Measurements from ENCODE around the gene ZSWIM1.
"Not testable (repeated sequence)": the region's sequence is repeated elsewhere in the genome, so short reads cannot be mapped to it uniquely, and the experiment has no call there.

Gene ZSWIM1

DNA sequence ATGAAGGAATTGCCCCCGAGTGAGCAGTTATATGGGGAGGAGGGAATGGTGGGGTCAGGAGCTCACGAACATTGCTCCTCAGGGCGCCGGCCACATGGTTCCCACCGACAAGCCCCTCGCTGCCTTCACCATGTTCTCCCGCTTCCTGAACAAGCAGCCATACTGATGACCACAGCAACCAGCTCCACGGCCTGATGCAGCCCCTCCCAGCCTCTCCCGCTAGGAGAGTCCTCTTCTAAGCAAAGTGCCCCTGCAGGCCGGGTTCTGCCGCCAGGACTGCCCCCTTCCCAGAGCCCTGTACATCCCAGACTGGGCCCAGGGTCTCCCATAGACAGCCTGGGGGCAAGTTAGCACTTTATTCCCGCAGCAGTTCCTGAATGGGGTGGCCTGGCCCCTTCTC, 17.3 kb downstream of the ZSWIM1 start:
- no peak for DNase-seq
- no peaks in the 10 kb centered on the region for H3K27me3 ChIP-seq (ENCODE audit: insufficient read depth, low read length, poor library complexity)
- TF ChIP-seq, protein P1, sequence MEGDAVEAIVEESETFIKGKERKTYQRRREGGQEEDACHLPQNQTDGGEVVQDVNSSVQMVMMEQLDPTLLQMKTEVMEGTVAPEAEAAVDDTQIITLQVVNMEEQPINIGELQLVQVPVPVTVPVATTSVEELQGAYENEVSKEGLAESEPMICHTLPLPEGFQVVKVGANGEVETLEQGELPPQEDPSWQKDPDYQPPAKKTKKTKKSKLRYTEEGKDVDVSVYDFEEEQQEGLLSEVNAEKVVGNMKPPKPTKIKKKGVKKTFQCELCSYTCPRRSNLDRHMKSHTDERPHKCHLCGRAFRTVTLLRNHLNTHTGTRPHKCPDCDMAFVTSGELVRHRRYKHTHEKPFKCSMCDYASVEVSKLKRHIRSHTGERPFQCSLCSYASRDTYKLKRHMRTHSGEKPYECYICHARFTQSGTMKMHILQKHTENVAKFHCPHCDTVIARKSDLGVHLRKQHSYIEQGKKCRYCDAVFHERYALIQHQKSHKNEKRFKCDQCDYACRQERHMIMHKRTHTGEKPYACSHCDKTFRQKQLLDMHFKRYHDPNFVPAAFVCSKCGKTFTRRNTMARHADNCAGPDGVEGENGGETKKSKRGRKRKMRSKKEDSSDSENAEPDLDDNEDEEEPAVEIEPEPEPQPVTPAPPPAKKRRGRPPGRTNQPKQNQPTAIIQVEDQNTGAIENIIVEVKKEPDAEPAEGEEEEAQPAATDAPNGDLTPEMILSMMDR (IDR thresholded peaks at IDR 0.05; ENCODE audit: borderline replicate concordance, extremely low read depth, low read length, poor library complexity, severe bottlenecking), result no peak
- TF ChIP-seq EZH2 (IDR thresholded peaks at IDR 0.05; ENCODE audit: borderline replicate concordance, low read depth, low read length, severe bottlenecking), result no peak
- H3K4me1 ChIP-seq (ENCODE audit: insufficient read depth, low read length), result no peaks in the 10 kb centered on the region
- no peaks in the 10 kb centered on the region for H3K9me3 ChIP-seq (ENCODE audit: insufficient read depth, low read length, severe bottlenecking)
- H2AFZ ChIP-seq (ENCODE audit: low read depth, low read length), result no peak overlapping the region
- H3K9ac ChIP-seq (ENCODE audit: low read depth, low read length), result no peak overlapping the region
- H3K4me3 ChIP-seq (ENCODE audit: low read depth in 1 of 2, low read length in 2 of 2), result no peak overlapping the region
- ATAC-seq (ENCODE audit: insufficient read depth, low read depth), result no peak
- no peaks in the 10 kb centered on the region for H3K79me2 ChIP-seq (ENCODE audit: insufficient read depth, low read length)
- no peak overlapping the region for H3K27ac ChIP-seq (ENCODE audit: low read length)
- no peaks in the 10 kb centered on the region for H4K20me1 ChIP-seq (ENCODE audit: insufficient read depth, low read length)
- H3K4me2 ChIP-seq (ENCODE audit: insufficient read depth, low read length), result no peak overlapping the region
- H3K36me3 ChIP-seq (ENCODE audit: insufficient read depth, low read length), result peaks cover 37% of the 10 kb centered on the region

DNA sequence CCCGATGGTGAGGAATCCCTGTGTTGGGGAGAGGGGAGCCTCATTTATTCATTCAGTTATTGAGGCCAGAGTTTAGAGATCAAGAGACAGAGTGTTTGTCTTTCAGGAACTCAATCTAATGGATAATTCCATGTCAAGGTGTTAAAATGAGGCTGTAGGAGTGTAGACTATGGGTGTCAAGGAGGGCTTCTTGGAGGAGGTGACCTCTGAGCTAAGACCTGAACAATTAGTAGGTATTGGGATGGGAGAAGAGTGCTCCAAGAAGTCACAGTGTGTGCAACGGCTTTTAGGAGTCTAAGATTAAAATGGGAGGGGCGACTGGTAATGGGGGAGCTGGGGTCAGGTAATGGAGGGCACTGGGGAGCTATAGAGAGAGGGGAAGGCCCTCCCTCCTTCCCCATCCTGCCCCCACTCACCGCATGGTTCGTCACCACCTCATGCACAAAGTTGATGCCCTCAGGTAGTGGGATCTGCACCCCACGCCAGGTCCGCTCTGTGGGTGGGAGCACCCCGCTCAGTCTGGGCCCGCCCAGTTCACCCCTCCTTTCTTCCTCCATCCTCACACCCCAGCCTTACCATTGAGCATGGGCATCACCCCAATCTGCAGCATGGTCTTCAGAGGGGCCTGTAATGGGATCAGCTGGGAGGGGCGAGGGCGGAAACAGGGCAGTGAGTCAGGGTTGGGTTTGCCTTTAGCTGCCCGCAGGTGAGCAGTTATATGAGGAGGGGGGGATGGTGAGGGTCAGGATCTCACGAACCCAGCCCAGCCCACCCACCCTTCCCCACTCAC, 18.2 kb downstream of the ZSWIM1 start:
- ATAC-seq (ENCODE audit: insufficient read depth, low read depth), result no peak; the same call in 2 of the 3 replicates
- no peak for DNase-seq
- H3K27ac ChIP-seq (ENCODE audit: low read length), result no peak overlapping the region
- H3K9ac ChIP-seq (ENCODE audit: low read depth, low read length), result no peak overlapping the region
- no peak for TF ChIP-seq EZH2 (IDR thresholded peaks at IDR 0.05; ENCODE audit: borderline replicate concordance, low read depth, low read length, severe bottlenecking)
- TF ChIP-seq, protein P1 (IDR thresholded peaks at IDR 0.05; ENCODE audit: borderline replicate concordance, extremely low read depth, low read length, poor library complexity, severe bottlenecking), result no peak
- H3K4me3 ChIP-seq (ENCODE audit: low read depth in 1 of 2, low read length in 2 of 2), result no peak overlapping the region
- H3K36me3 ChIP-seq (ENCODE audit: insufficient read depth, low read length), result peaks cover 29% of the 10 kb centered on the region
- no peak overlapping the region for H3K4me2 ChIP-seq (ENCODE audit: insufficient read depth, low read length)
- no peak overlapping the region for H2AFZ ChIP-seq (ENCODE audit: low read depth, low read length)
- H3K4me1 ChIP-seq (ENCODE audit: insufficient read depth, low read length), result no peaks in the 10 kb centered on the region
- no peaks in the 10 kb centered on the region for H3K79me2 ChIP-seq (ENCODE audit: insufficient read depth, low read length)
- H3K27me3 ChIP-seq (ENCODE audit: insufficient read depth, low read length, poor library complexity), result no peaks in the 10 kb centered on the region
- no peaks in the 10 kb centered on the region for H3K9me3 ChIP-seq (ENCODE audit: insufficient read depth, low read length, severe bottlenecking)
- H4K20me1 ChIP-seq (ENCODE audit: insufficient read depth, low read length), result no peaks in the 10 kb centered on the region

DNA sequence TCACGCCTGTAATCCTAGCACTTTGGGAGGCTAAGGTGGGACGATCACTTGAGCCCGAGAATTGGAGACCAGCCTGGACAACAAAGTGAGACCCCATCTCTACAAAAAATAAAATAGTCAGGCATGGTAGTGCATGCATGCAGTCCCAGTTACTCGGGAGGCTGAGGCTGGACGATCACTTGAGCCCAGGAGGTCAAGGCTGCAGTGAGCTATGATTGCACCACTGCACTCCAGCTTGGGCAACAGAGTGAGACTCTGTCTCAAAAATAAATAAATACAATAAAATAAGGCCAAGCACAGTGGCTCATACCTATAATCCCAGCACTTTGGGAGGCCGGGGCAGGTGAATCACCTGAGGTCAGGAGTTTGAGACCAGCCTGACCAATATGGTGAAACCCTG, 20.3 kb downstream of the ZSWIM1 start:
- H3K27me3 ChIP-seq (ENCODE audit: insufficient read depth, low read length, poor library complexity); ATAC-seq (ENCODE audit: insufficient read depth, low read depth); H2AFZ ChIP-seq (ENCODE audit: low read depth, low read length); H3K9me3 ChIP-seq (ENCODE audit: insufficient read depth, low read length, severe bottlenecking); H4K20me1 ChIP-seq (ENCODE audit: insufficient read depth, low read length); H3K9ac ChIP-seq (ENCODE audit: low read depth, low read length); H3K4me2 ChIP-seq (ENCODE audit: insufficient read depth, low read length); H3K27ac ChIP-seq (ENCODE audit: low read length); H3K79me2 ChIP-seq (ENCODE audit: insufficient read depth, low read length); H3K4me1 ChIP-seq (ENCODE audit: insufficient read depth, low read length); H3K4me3 ChIP-seq (ENCODE audit: low read depth in 1 of 2, low read length in 2 of 2); DNase-seq: not testable (repeated sequence)
- H3K36me3 ChIP-seq (ENCODE audit: insufficient read depth, low read length), result peaks cover 21% of the 10 kb centered on the region

DNA sequence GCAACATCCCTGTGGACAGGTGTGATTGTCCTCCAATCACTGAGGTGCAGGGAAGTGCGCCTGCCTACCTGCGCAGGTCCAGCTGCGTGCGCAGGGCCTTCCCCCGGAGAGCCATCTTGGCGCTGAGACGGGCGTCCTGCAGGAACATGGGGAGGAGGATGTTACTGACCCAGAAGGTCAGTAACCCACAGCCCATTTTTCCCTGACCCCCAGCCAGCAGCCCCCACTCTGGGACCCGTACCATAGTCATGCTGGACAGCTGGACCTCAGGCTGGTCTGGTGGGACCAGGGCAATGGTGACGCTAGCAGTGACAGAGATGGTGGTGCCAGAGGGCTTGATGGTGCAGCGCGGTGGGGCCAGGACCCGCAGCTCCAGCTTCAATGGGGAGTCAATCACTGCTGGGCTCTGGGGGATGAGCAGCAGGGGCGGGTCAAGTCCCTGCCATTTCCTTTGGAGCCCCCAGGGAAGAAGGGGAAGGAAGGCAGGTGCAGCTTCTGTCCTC, 21.2 kb downstream of the ZSWIM1 start:
- DNase-seq, result no peak
- no peak for ATAC-seq (ENCODE audit: insufficient read depth, low read depth)
- H3K27me3 ChIP-seq (ENCODE audit: insufficient read depth, low read length, poor library complexity), result no peaks in the 10 kb centered on the region
- H3K9me3 ChIP-seq (ENCODE audit: insufficient read depth, low read length, severe bottlenecking), result no peaks in the 10 kb centered on the region
- H3K27ac ChIP-seq (ENCODE audit: low read length), result no peak overlapping the region
- H4K20me1 ChIP-seq (ENCODE audit: insufficient read depth, low read length), result no peaks in the 10 kb centered on the region
- no peak overlapping the region for H3K4me2 ChIP-seq (ENCODE audit: insufficient read depth, low read length)
- H3K4me3 ChIP-seq (ENCODE audit: low read depth in 1 of 2, low read length in 2 of 2), result no peak overlapping the region
- H3K79me2 ChIP-seq (ENCODE audit: insufficient read depth, low read length), result no peaks in the 10 kb centered on the region
- H3K4me1 ChIP-seq (ENCODE audit: insufficient read depth, low read length), result no peaks in the 10 kb centered on the region
- peaks cover 13% of the 10 kb centered on the region for H3K36me3 ChIP-seq (ENCODE audit: insufficient read depth, low read length)
- TF ChIP-seq, protein P1 (IDR thresholded peaks at IDR 0.05; ENCODE audit: borderline replicate concordance, extremely low read depth, low read length, poor library complexity, severe bottlenecking), result no peak
- no peak for TF ChIP-seq EZH2 (IDR thresholded peaks at IDR 0.05; ENCODE audit: borderline replicate concordance, low read depth, low read length, severe bottlenecking)
- H3K9ac ChIP-seq (ENCODE audit: low read depth, low read length), result no peak overlapping the region
- H2AFZ ChIP-seq (ENCODE audit: low read depth, low read length), result no peak overlapping the region
